Stomach smooth muscle (tissue), 2 donors: ENCODE data around the gene CFL2.
A peak's percentile ranks its signal among the peaks of the same experiment; 100 is the strongest.

Experiments
- H3K27ac ChIP-seq: one replicate; pipeline ENCODE4 v1.7.0; 2013; ENCODE audit warnings: mild to moderate bottlenecking, low read length, inconsistent platforms
- H3K27me3 ChIP-seq, 2 donors: one replicate each; pipeline ENCODE4 v1.7.0; 2013; ENCODE audit warnings: low read length in 2 of 2; ENCODE audit not compliant: insufficient read depth in 2 of 2, control insufficient read depth in 1 of 2
- H3K36me3 ChIP-seq, 2 donors: one replicate each; pipeline ENCODE4 v1.7.0; 2013; ENCODE audit warnings: low read length in 2 of 2; ENCODE audit not compliant: control insufficient read depth in 2 of 2, insufficient read depth in 2 of 2
- H3K4me1 ChIP-seq: one replicate; pipeline ENCODE4 v1.7.0; 2013; ENCODE audit warnings: low read length; ENCODE audit not compliant: control insufficient read depth, insufficient read depth
- H3K4me3 ChIP-seq, 2 donors: one replicate each; pipeline ENCODE4 v1.7.0; 2013; ENCODE audit warnings: low read length in 2 of 2
- H3K9ac ChIP-seq, 2 donors: one replicate each; pipeline ENCODE4 v1.7.0; 2013; ENCODE audit warnings: low read length in 2 of 2, mild to moderate bottlenecking in 1 of 2
- H3K9me3 ChIP-seq, 2 donors: one replicate each; pipeline ENCODE4 v1.7.0; 2013; ENCODE audit warnings: low read length in 2 of 2; ENCODE audit not compliant: control insufficient read depth in 2 of 2
- donor health status: healthy.
- donor health status: Pancreatic carcinoma.

CFL2 gene

GRCh38 chr14:34732802-34733201 lies 18.4 kb upstream of the CFL2 start:
- Histone ChIP-seq H3K27ac (no peak overlapping the region), H3K9ac (no peak overlapping the region), H3K4me1 (no peaks in the 10 kb centered on the region), H3K9me3 (no peaks in the 10 kb centered on the region), H3K27me3 (no peaks in the 10 kb centered on the region), H3K4me3 (no peak overlapping the region), H3K36me3 (no peaks in the 10 kb centered on the region)

GRCh38 chr14:34723867-34724266 lies 9.5 kb upstream of the CFL2 start:
- no peaks in the 10 kb centered on the region for H3K36me3 ChIP-seq
- H3K27me3 ChIP-seq: no peaks in the 10 kb centered on the region
- no peak overlapping the region for H3K9ac ChIP-seq
- H3K9me3 ChIP-seq: no peaks in the 10 kb centered on the region
- no peak overlapping the region for H3K4me3 ChIP-seq
- peaks cover 2% of the 10 kb centered on the region for H3K4me1 ChIP-seq
- H3K27ac ChIP-seq: no peak overlapping the region

- Histone ChIP-seq H3K9me3 (no peaks in the 10 kb centered on the region), H3K9ac (peak overlapping the region in 1 of 2 donors; percentile 0), H3K4me3 (no peak overlapping the region), H3K27ac (no peak overlapping the region), H3K36me3 (no peaks in the 10 kb centered on the region), H3K27me3 (no peaks in the 10 kb centered on the region), H3K4me1 (peaks cover 2% of the 10 kb centered on the region)
Observed at GRCh38 chr14:34722723-34723545, 8.5 kb upstream of the CFL2 start.

- Histone ChIP-seq H3K36me3 (no peaks in the 10 kb centered on the region), H3K27ac (no peak overlapping the region), H3K4me1 (peaks cover 2% of the 10 kb centered on the region), H3K27me3 (no peaks in the 10 kb centered on the region), H3K9ac (no peak overlapping the region), H3K9me3 (no peaks in the 10 kb centered on the region), H3K4me3 (no peak overlapping the region)
Observed at GRCh38 chr14:34721129-34721528, 6.7 kb upstream of the CFL2 start.

GRCh38 chr14:34718750-34719304 lies 4.4 kb upstream of the CFL2 start:
- Histone ChIP-seq H3K36me3 (no peaks in the 10 kb centered on the region), H3K9me3 (no peaks in the 10 kb centered on the region), H3K27me3 (no peaks in the 10 kb centered on the region), H3K4me1 (peaks cover 2% of the 10 kb centered on the region), H3K4me3 (no peak overlapping the region), H3K27ac (no peak overlapping the region), H3K9ac (no peak overlapping the region)

GRCh38 chr14:34715127-34715863 lies 902 bp upstream of the CFL2 start:
- Histone ChIP-seq H3K4me3 (peak overlapping the region; percentile 72 to 86), H3K4me1 (no peaks in the 10 kb centered on the region), H3K27me3 (no peaks in the 10 kb centered on the region), H3K9ac (peak overlapping the region; percentile 80 to 96), H3K9me3 (no peaks in the 10 kb centered on the region), H3K36me3 (peaks cover 6 to 10% of the 10 kb centered on the region in 2 donors), H3K27ac (peak overlapping the region; percentile 96)

- Histone ChIP-seq H3K9me3 (no peaks in the 10 kb centered on the region), H3K9ac (peak overlapping the region; percentile 80 to 96), H3K36me3 (peaks cover 8 to 10% of the 10 kb centered on the region in 2 donors), H3K27ac (peak overlapping the region; percentile 96), H3K4me1 (peaks cover 4% of the 10 kb centered on the region), H3K27me3 (no peaks in the 10 kb centered on the region), H3K4me3 (peak overlapping the region; percentile 71 to 86)
Observed at GRCh38 chr14:34713681-34714319, 593 bp downstream of the CFL2 start.

GRCh38 chr14:34713122-34713680 lies 1.2 kb downstream of the CFL2 start:
- H3K27ac ChIP-seq: peak overlapping the region; percentile 96
- peak overlapping the region; percentile 80 to 96 for H3K9ac ChIP-seq
- H3K27me3 ChIP-seq: no peaks in the 10 kb centered on the region
- H3K9me3 ChIP-seq: no peaks in the 10 kb centered on the region
- H3K4me1 ChIP-seq: peaks cover 5% of the 10 kb centered on the region
- peak overlapping the region; percentile 71 to 86 for H3K4me3 ChIP-seq
- peaks cover 8 to 10% of the 10 kb centered on the region in 2 donors for H3K36me3 ChIP-seq

GRCh38 chr14:34711796-34712712 lies 2.3 kb downstream of the CFL2 start:
- Histone ChIP-seq H3K27ac (peak overlapping the region; percentile 50), H3K4me1 (peaks cover 8% of the 10 kb centered on the region)

More at GRCh38 chr14:34711796-34712712, 2.3 kb downstream of the CFL2 start:
- peak overlapping the region; percentile 29 to 80 for H3K9ac ChIP-seq
- no peaks in the 10 kb centered on the region for H3K9me3 ChIP-seq
- peak overlapping the region; percentile 66 to 86 for H3K4me3 ChIP-seq
- H3K36me3 ChIP-seq: peaks cover 8 to 10% of the 10 kb centered on the region in 2 donors
- H3K27me3 ChIP-seq: no peaks in the 10 kb centered on the region
